Left ventricle myocardium inferior (tissue), 1 donor: ENCODE data around the gene SDHC. TPM values are rescaled to one million over a fixed set of nuclear protein-coding genes. Genes with fewer than 3 reads are reported as not detected.

ENCODE experiments used
- DNase-seq: peaks from one replicate; pipeline ENCODE4 v3.0.0-alpha.2; 2020
- H3K27ac ChIP-seq: fragments of 200-600 bp; replicated peaks from 2 replicates; pipeline ENCODE4 v1.8.0; 2021
- H3K27me3 ChIP-seq: fragments of 200-600 bp; 2 replicates; pipeline ENCODE4 v1.8.0; 2021; ENCODE audit warnings: low read depth
- H3K36me3 ChIP-seq: fragments of 200-600 bp; 2 replicates; pipeline ENCODE4 v1.8.0; 2021
- H3K4me1 ChIP-seq: fragments of 200-600 bp; 2 replicates; pipeline ENCODE4 v1.8.0; 2021
- H3K4me3 ChIP-seq: fragments of 200-600 bp; 2 replicates; pipeline ENCODE4 v1.8.0; 2021; ENCODE audit warnings: mild to moderate bottlenecking, moderate library complexity
- H3K9me3 ChIP-seq: fragments of 200-600 bp; replicated peaks from 2 replicates; pipeline ENCODE4 v1.8.0; 2021
- intact Hi-C: fragments of 100-400 bp; cut with micrococcal nuclease; formaldehyde crosslinking; loops from one replicate; pipeline ENCODE4 v1.11.0; 2022
- total RNA-seq: library from RNA; stranded (reverse); fragmentation: NEBNext Ultra II Directional; extraction: Animal tissue kit (Norgen Biotek cat#: 25700); gene quantifications from one replicate; pipeline ENCODE4 v1.2.1, GENCODE V29; 2021
- TF ChIP-seq, protein P1 (sequence below): fragments of 200-600 bp; IDR thresholded peaks from 2 replicates; pipeline ENCODE4 v1.8.0; 2021; ENCODE audit warnings: antibody characterized with exemption, mild to moderate bottlenecking, borderline replicate concordance
- donor health status: DM: no; HTN: yes; CAD: no; lungs with severe emphysema.

The SDHC gene
- total RNA-seq, 1 donor from 2014 or later = 393 TPM

DNA sequence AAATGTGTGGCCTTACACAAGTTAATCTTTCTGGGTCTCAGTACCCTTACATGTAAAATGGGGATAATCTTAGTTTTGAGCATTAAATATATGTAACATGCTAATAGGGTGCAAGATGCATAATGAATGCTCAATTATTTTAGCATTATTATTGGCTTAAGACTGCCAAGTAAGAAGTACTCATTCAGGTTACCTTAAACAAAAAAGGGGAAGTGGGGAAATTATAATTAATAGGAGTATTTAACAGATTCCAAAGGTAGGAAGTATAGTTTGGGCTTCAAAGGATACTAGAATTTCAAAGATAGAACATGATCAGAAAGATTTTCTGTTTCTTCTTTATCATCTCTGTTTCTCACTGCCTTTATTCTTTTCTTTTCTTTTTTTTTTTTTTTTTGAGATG is 59.3 kb downstream of the SDHC start:
- no peaks in the 10 kb centered on the region for H3K9me3 ChIP-seq
- H3K4me3 ChIP-seq = no peak overlapping the region
- no peaks in the 10 kb centered on the region for H3K27me3 ChIP-seq
- TF ChIP-seq, protein P1, sequence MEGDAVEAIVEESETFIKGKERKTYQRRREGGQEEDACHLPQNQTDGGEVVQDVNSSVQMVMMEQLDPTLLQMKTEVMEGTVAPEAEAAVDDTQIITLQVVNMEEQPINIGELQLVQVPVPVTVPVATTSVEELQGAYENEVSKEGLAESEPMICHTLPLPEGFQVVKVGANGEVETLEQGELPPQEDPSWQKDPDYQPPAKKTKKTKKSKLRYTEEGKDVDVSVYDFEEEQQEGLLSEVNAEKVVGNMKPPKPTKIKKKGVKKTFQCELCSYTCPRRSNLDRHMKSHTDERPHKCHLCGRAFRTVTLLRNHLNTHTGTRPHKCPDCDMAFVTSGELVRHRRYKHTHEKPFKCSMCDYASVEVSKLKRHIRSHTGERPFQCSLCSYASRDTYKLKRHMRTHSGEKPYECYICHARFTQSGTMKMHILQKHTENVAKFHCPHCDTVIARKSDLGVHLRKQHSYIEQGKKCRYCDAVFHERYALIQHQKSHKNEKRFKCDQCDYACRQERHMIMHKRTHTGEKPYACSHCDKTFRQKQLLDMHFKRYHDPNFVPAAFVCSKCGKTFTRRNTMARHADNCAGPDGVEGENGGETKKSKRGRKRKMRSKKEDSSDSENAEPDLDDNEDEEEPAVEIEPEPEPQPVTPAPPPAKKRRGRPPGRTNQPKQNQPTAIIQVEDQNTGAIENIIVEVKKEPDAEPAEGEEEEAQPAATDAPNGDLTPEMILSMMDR = no peak
- no peak for DNase-seq
- intact Hi-C loops = no loop called here
- no peaks in the 10 kb centered on the region for H3K4me1 ChIP-seq
- H3K27ac ChIP-seq = no peak overlapping the region
- H3K36me3 ChIP-seq = no peaks in the 10 kb centered on the region

DNA sequence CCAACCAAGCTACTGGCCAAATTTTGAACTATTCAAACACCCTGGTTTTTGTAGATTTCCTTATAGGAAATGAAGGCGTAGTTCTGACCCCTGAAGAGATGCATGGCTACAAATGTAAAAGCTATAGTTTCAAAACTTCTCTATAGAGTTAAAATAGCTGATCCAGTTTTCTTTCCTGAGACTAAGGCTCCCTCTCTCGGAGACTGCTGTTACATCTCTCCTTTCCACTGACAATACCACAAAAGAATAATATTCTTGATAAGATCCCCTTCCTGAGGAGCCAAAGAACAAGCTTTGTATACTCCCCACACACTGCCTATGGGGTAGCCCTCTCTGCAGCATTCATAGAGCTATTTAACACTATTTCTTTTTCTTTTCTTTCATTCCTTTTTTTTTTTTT is 60.2 kb downstream of the SDHC start:
- intact Hi-C loops = no loop called here
- Histone ChIP-seq H3K4me3 (no peak overlapping the region), H3K27ac (no peak overlapping the region), H3K36me3 (no peaks in the 10 kb centered on the region), H3K4me1 (no peaks in the 10 kb centered on the region), H3K9me3 (no peaks in the 10 kb centered on the region), H3K27me3 (no peaks in the 10 kb centered on the region)
- no peak for DNase-seq
- TF ChIP-seq, protein P1 = no peak

DNA sequence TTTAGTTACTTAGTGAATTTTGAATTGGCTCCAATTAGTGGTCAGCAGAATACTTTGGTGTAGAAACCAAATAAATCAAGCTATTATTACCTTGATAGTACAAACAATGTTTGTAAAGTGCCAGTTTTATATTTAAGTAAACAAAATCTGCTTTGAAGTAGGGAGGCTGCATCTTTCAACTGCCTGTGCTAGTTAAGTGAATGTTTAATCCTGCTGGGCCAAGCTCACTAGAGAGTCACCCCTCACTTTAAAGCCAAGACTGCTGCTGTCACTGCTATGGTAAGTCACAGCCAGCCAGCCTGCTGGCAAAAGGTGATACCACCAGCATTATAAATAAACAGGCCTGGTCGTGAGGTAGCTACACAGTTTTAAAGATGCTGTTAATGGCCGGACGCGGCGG is 63.8 kb downstream of the SDHC start:
- intact Hi-C loops = no loop called here
- Histone ChIP-seq H3K27ac (no peak overlapping the region), H3K9me3 (no peaks in the 10 kb centered on the region), H3K36me3 (no peaks in the 10 kb centered on the region), H3K4me3 (no peak overlapping the region), H3K27me3 (no peaks in the 10 kb centered on the region), H3K4me1 (peaks cover 8% of the 10 kb centered on the region)
- no peak for DNase-seq
- TF ChIP-seq, protein P1 = no peak

DNA sequence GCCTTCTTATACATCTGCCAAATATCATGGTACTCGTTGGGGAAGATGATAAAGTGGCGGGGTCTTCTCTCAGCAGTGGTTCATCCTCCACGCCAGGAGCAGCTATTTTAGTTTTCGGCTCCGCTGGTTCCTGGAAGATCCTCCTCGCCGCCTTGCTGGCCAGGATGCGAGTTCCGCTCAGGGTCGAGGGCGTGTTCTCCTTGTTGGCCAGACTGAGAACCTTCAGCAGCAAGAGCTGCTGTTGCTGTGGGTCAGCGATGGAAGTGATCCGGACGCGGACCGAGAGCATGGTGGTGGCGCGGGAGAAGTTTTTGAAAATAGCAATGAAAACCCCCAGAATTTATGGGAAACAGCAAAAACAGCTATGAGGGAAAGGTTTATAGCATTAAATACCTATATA is 64.9 kb downstream of the SDHC start:
- Histone ChIP-seq H3K4me3 (peak overlapping the region; percentile 28), H3K27me3 (no peaks in the 10 kb centered on the region), H3K36me3 (no peaks in the 10 kb centered on the region), H3K9me3 (no peaks in the 10 kb centered on the region), H3K27ac (no peak overlapping the region), H3K4me1 (peaks cover 8% of the 10 kb centered on the region)
- DNase-seq = peak; percentile 35
- intact Hi-C loops = no loop called here
- TF ChIP-seq, protein P1 = no peak

DNA sequence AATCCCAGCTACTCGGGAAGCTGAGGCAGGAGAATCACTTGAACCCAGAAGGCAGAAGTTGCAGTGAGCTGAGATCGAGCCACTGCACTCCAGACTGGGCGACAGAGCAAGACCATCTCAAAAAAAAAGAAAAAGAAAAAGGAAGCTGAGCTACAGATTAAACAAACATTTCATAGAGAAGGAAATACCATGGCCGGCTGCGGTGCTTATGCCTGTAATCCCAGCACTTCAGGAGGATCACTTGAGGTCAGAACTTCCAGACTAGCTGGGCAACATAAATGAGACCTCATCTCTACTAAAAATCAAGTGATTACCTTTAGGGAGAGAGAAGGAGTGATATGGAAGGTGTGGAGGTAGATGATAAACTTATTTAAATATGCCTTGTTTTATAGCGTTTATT is 67.5 kb downstream of the SDHC start:
- Histone ChIP-seq H3K9me3 (no peaks in the 10 kb centered on the region), H3K36me3 (no peaks in the 10 kb centered on the region), H3K4me3 (no peak overlapping the region), H3K27me3 (no peaks in the 10 kb centered on the region), H3K4me1 (peaks cover 8% of the 10 kb centered on the region), H3K27ac (no peak overlapping the region)
- no peak for DNase-seq
- intact Hi-C loops = loop anchor here (10.0 kb wide), 1 partner anchor 157 kb away; the partner anchor contains the start of genes APOA2 and TOMM40L
- TF ChIP-seq, protein P1 = no peak
